ENCODE measurements around the gene CAMSAP2. TPM values are rescaled to one million over a fixed set of nuclear protein-coding genes. Genes with fewer than 3 reads are reported as not detected.

CAMSAP2 gene
- total and polyA plus RNA-seq, 9 donors, result 14.5 to 44.5 (median 33.6) TPM

DNA sequence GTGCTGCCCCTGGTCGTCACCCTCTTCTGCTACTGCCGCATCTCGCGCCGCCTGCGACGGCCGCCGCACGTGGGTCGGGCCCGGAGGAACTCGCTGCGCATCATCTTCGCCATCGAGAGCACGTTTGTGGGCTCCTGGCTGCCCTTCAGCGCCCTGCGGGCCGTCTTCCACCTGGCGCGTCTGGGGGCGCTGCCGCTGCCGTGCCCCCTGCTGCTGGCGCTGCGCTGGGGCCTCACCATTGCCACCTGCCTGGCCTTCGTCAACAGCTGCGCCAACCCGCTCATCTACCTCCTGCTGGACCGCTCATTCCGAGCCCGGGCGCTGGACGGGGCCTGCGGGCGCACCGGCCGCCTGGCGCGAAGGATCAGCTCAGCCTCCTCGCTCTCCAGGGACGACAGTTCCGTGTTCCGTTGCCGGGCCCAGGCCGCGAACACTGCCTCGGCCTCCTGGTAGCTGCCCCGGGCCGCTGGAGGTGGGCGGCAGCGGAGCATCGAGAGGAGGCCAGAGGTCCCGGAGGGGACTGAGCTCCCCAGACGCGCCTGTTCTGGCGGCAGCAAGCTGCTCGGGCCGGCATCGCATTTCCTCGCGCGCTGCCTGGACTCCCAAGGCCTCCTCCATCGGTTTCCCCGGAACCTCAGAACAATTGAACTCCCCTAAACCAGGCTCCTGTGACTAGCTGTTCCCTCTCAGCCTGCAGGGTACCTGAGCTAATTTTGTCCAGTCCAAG lies 135.1 kb downstream of the CAMSAP2 start:
- 18 to 24% (median 23%) methylated on average over 38 to 66 of the region's 66 CpGs for WGBS, 3 donors
- TF ChIP-seq, protein P1, sequence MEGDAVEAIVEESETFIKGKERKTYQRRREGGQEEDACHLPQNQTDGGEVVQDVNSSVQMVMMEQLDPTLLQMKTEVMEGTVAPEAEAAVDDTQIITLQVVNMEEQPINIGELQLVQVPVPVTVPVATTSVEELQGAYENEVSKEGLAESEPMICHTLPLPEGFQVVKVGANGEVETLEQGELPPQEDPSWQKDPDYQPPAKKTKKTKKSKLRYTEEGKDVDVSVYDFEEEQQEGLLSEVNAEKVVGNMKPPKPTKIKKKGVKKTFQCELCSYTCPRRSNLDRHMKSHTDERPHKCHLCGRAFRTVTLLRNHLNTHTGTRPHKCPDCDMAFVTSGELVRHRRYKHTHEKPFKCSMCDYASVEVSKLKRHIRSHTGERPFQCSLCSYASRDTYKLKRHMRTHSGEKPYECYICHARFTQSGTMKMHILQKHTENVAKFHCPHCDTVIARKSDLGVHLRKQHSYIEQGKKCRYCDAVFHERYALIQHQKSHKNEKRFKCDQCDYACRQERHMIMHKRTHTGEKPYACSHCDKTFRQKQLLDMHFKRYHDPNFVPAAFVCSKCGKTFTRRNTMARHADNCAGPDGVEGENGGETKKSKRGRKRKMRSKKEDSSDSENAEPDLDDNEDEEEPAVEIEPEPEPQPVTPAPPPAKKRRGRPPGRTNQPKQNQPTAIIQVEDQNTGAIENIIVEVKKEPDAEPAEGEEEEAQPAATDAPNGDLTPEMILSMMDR (IDR thresholded peaks at IDR 0.05), result no peak
- TF ChIP-seq POLR2A (IDR thresholded peaks at IDR 0.05) (no peak), EP300 (IDR thresholded peaks at IDR 0.05) (no peak)
- no peaks in the 10 kb centered on the region for H3K27me3 ChIP-seq
- no peak for DNase-seq
- H3K4me3 ChIP-seq, result no peak overlapping the region
- H3K36me3 ChIP-seq, result no peaks in the 10 kb centered on the region
- intact Hi-C loops (cut with DNase I), result no loop called here
- H3K9me3 ChIP-seq, result no peaks in the 10 kb centered on the region
- H3K4me1 ChIP-seq (ENCODE audit: insufficient read depth), result peaks cover 8% of the 10 kb centered on the region
- H3K27ac ChIP-seq, result no peak overlapping the region

DNA sequence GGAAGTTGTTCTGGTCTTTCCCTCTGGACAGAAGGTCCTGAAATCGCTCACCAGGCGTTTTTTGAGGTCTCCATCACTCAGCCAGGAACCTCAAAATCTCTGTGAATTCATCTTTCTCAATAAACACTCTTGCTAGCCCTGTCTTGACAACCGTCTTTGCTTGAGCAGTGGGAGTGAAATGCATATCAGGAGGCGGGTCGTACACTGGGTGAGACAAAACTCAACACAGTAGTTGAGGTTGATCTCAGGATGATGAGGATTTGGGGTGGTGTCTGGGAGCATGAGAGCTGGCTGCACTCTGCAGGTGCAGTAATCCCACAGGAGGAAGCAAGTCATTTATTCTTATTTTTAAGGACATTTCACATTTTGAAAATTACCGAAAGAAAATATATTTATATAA lies 136.0 kb downstream of the CAMSAP2 start:
- no peak for DNase-seq
- 89 to 91% (median 90%) methylated on average over 6 of the region's 6 CpGs for WGBS, 3 donors
- Histone ChIP-seq H3K27ac (no peak overlapping the region), H3K9me3 (no peaks in the 10 kb centered on the region), H3K27me3 (no peaks in the 10 kb centered on the region), H3K4me1 (ENCODE audit: insufficient read depth) (peaks cover 8% of the 10 kb centered on the region), H3K4me3 (no peak overlapping the region), H3K36me3 (no peaks in the 10 kb centered on the region)
- TF ChIP-seq EP300 (IDR thresholded peaks at IDR 0.05), result no peak
- TF ChIP-seq POLR2A (IDR thresholded peaks at IDR 0.05), result no peak
- TF ChIP-seq, protein P1 (IDR thresholded peaks at IDR 0.05), result no peak
- intact Hi-C loops (cut with DNase I), result no loop called here

GRCh38 chr1:200875416-200875815 lies 136.7 kb downstream of the CAMSAP2 start:
- no peaks in the 10 kb centered on the region for H3K27me3 ChIP-seq
- no peaks in the 10 kb centered on the region for H3K36me3 ChIP-seq
- 84 to 85% (median 85%) methylated on average over 5 of the region's 5 CpGs for WGBS, 3 donors
- no peak overlapping the region for H3K27ac ChIP-seq
- TF ChIP-seq, protein P1 (IDR thresholded peaks at IDR 0.05), result no peak
- no peak for TF ChIP-seq EP300 (IDR thresholded peaks at IDR 0.05)
- TF ChIP-seq POLR2A (IDR thresholded peaks at IDR 0.05), result no peak
- H3K4me1 ChIP-seq (ENCODE audit: insufficient read depth), result peaks cover 8% of the 10 kb centered on the region
- intact Hi-C loops (cut with DNase I), result no loop called here
- no peaks in the 10 kb centered on the region for H3K9me3 ChIP-seq
- H3K4me3 ChIP-seq, result no peak overlapping the region
- DNase-seq, result no peak

DNA sequence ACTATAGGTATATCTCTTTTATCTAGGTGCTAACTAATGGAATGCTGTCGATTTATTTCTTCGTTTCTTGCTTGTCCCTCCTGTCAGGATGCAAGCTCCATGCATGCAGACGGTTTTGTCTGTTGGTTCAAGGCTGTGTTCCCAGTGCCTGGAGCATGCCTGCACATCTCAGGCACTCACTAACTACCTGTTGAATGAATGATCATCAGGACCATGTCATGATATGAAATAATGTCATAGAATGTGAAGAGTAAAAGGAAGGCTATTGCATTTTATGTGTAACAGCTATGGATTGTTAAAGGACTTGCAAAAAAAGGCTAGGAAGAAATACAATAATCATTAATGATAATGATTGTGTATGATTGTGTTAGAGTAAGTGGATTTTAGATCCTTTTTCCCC lies 138.3 kb downstream of the CAMSAP2 start:
- 58 to 75% (median 61%) methylated on average over 3 of the region's 3 CpGs for WGBS, 3 donors
- Histone ChIP-seq H3K4me1 (ENCODE audit: insufficient read depth) (peaks cover 8% of the 10 kb centered on the region), H3K27me3 (no peaks in the 10 kb centered on the region), H3K27ac (no peak overlapping the region), H3K4me3 (no peak overlapping the region), H3K36me3 (no peaks in the 10 kb centered on the region), H3K9me3 (no peaks in the 10 kb centered on the region)
- no peak for DNase-seq
- intact Hi-C loops (cut with DNase I), result no loop called here
- no peak for TF ChIP-seq POLR2A (IDR thresholded peaks at IDR 0.05)
- TF ChIP-seq, protein P1 (IDR thresholded peaks at IDR 0.05), result no peak
- TF ChIP-seq EP300 (IDR thresholded peaks at IDR 0.05), result no peak
